Neuron (in vitro differentiated cells): ENCODE data around the gene LTV1.
A peak's percentile ranks its signal among the peaks of the same experiment; 100 is the strongest.
"Not testable (repeated sequence)": the region's sequence is repeated elsewhere in the genome, so short reads cannot be mapped to it uniquely, and the experiment has no call there.

ENCODE experiments used
- H2AFZ ChIP-seq: one replicate; pipeline ENCODE4 v1.6.1; 2013; ENCODE audit warnings: low read depth, mild to moderate bottlenecking, inconsistent platforms, low read length, moderate library complexity
- H3K27me3 ChIP-seq: one replicate; pipeline ENCODE4 v1.6.1; 2013; ENCODE audit warnings: low read length; ENCODE audit not compliant: insufficient read depth
- H3K36me3 ChIP-seq: one replicate; pipeline ENCODE4 v1.6.1; 2013; ENCODE audit warnings: low read length; ENCODE audit not compliant: insufficient read depth
- H3K4me1 ChIP-seq: one replicate; pipeline ENCODE4 v1.6.1; 2013; ENCODE audit warnings: low read length; ENCODE audit not compliant: insufficient read depth
- H3K4me3 ChIP-seq: 2 replicates; pipeline ENCODE4 v1.5.1; 2013; ENCODE audit warnings: mild to moderate bottlenecking, low read length, moderate library complexity
- H3K9me3 ChIP-seq: one replicate; pipeline ENCODE4 v1.6.1; 2013; ENCODE audit warnings: low read length

Gene LTV1

DNA sequence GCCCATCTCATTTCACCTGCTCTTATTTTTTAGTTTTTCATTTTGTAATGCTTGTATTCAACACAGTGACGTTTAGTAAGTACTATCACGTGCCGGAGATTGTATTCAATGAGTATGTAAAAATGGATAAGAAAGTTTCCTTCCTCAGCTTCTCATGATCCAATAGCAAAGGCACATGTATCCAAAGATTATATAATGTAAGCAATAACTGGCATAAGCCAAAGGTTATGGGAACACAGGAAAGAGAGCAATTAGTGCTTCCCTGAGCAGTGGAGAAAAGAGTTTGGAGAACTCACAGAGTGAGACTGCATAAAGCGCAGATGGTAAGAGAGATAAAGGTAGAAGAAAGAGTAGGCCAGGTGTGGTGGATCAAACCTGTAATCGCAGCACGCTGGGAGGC, 21.8 kb upstream of the LTV1 start:
- H3K4me3 ChIP-seq: no peak overlapping the region
- H2AFZ ChIP-seq: no peak overlapping the region
- no peaks in the 10 kb centered on the region for H3K9me3 ChIP-seq
- peaks cover 3% of the 10 kb centered on the region for H3K36me3 ChIP-seq
- no peaks in the 10 kb centered on the region for H3K4me1 ChIP-seq
- H3K27me3 ChIP-seq: no peaks in the 10 kb centered on the region

DNA sequence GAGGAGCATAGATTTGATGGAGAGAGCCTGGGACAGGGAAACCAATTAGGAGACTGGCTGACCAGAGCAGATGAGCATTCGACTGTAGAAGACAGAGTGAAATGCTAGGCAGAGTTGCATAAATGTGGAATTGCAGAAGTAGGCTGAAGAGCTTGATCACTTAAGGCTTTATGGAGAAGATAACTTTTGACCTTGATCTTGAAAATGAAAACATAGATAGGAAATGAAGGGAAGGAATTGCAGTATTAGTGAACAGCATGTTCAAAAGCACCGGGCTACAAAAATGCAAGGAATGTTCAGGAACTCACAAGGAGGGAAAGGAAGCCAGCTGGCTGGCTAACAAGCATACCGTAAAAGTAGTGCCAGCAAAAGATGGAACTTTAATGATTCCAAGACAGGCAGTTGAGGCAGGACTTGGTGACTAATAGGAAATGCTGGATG, 20.5 kb upstream of the LTV1 start:
- peaks cover 3% of the 10 kb centered on the region for H3K36me3 ChIP-seq
- no peak overlapping the region for H3K4me3 ChIP-seq
- no peaks in the 10 kb centered on the region for H3K9me3 ChIP-seq

GRCh38 chr6:143823548-143823947, 19.6 kb upstream of the LTV1 start:
- Histone ChIP-seq H3K4me3 (no peak overlapping the region), H3K36me3 (peaks cover 3% of the 10 kb centered on the region), H2AFZ (no peak overlapping the region), H3K4me1 (no peaks in the 10 kb centered on the region), H3K9me3 (no peaks in the 10 kb centered on the region), H3K27me3 (no peaks in the 10 kb centered on the region)

More for the DNA sequence above, 20.5 kb upstream of the LTV1 start:
- H3K27me3 ChIP-seq: no peaks in the 10 kb centered on the region
- H2AFZ ChIP-seq: no peak overlapping the region
- no peaks in the 10 kb centered on the region for H3K4me1 ChIP-seq

- H3K36me3 ChIP-seq: peaks cover 3% of the 10 kb centered on the region
- no peak overlapping the region for H3K4me3 ChIP-seq
- H3K9me3 ChIP-seq: no peaks in the 10 kb centered on the region
- H3K27me3 ChIP-seq: no peaks in the 10 kb centered on the region
- no peaks in the 10 kb centered on the region for H3K4me1 ChIP-seq
- no peak overlapping the region for H2AFZ ChIP-seq
These were observed 14.6 kb upstream of the LTV1 start for GRCh38 chr6:143828572-143828971.

DNA sequence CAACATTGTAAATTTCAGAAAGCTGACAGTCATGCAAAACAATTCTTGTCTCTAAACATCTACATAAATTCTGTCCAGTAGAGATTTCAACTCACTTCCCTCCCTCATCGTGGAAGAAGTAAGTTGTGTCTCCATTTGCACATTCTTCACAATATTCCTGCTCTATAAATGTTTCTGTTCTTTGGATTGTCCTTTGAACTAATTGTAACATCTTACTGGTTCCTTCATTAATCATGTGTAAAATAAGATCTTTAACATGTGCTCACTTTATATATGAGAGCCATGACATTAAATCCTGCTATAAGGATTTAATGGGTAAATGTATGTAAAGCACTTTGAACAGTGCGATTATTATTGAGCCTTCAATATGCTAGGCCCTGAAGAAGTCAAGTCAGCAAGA, 7.0 kb upstream of the LTV1 start:
- Histone ChIP-seq H3K27me3 (no peaks in the 10 kb centered on the region), H3K4me1 (no peaks in the 10 kb centered on the region)

DNA sequence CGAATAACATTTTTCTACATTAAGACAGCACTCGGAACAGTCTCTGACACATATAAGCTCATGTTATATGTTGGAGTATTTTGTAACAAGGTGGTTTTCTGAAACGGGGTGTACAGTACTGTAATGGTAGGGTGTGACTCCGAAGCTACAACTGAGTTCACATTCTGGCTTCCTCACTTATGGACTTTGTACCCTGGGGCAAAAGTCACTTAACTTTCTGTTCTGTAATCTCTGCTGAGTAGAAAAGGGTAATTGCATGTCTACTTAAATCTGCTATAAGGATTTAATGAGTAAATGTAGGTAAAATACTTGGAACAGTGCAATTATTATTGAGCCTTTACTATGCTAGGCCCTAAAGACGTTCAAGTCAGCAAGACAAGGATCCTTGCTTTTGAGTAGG, 4.7 kb upstream of the LTV1 start:
- Histone ChIP-seq H2AFZ (no peak overlapping the region), H3K27me3 (no peaks in the 10 kb centered on the region), H3K4me3 (no peak overlapping the region), H3K9me3 (no peaks in the 10 kb centered on the region), H3K36me3 (no peaks in the 10 kb centered on the region), H3K4me1 (peaks cover 3% of the 10 kb centered on the region)

More for the DNA sequence above, 7.0 kb upstream of the LTV1 start:
- Histone ChIP-seq H3K36me3 (no peaks in the 10 kb centered on the region), H3K4me3 (no peak overlapping the region), H3K9me3 (no peaks in the 10 kb centered on the region), H2AFZ (no peak overlapping the region)

DNA sequence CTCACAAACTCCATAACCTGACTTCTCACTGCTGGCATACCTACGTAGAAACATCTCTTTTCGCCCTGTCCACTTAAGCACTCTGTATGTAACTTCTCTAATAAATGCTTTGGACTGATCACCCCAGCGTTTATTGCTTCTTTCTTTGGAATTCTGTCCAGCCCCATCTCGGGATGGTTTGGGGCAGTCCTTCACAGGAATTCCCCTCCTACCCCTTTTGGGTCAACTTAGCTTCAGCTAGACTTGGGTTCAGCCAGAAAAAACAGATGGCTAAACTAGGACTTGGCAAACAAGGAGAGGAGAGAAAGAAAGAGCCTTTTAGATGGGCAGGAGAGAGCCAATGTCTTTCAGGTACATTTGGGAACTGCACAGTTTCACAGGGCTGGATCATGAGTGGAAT, 3.9 kb upstream of the LTV1 start:
- Histone ChIP-seq H3K4me1 (peaks cover 7% of the 10 kb centered on the region), H2AFZ (no peak overlapping the region), H3K27me3 (no peaks in the 10 kb centered on the region), H3K36me3 (no peaks in the 10 kb centered on the region), H3K4me3 (no peak overlapping the region), H3K9me3 (no peaks in the 10 kb centered on the region)

DNA sequence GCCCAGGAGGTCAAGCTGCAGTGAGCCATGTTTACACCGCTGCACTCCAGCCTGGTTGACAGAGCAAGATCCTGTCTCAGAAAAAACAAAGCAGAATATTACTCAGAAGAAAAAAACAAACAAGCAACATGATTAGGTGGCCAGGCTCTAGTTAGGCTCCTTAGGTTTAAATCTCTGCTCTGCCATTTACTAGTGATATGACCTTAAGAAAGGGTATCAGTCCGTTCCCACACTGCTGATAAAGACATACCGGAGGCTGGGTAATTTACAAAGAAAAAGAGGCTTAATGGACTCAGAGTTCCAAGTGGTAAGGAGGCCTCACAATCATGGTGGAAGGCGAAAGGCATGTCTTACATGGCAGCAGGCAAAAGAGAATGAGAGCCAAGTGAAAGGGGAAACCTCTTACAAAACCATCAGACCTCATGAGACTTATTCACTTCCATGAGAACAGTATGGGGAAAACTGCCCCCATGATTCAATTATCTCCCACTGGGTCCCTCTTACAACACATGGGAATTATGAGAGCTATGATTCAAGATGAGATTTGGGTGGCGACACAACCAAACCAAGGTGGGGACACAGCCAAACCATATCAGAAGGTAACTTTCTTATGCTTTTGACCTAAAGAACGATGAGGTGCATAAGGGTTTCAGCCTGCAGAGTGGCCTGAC, 2.4 kb upstream of the LTV1 start:
- H3K27me3 ChIP-seq: no peaks in the 10 kb centered on the region
- no peak overlapping the region for H2AFZ ChIP-seq
- peaks cover 11% of the 10 kb centered on the region for H3K36me3 ChIP-seq

GRCh38 chr6:143842461-143842901, 657 bp upstream of the LTV1 start:
- Histone ChIP-seq H2AFZ (peak overlapping the region; percentile 91), H3K4me1 (peaks cover 11% of the 10 kb centered on the region), H3K27me3 (no peaks in the 10 kb centered on the region), H3K9me3 (no peaks in the 10 kb centered on the region), H3K4me3 (peak overlapping the region; percentile 94), H3K36me3 (peaks cover 28% of the 10 kb centered on the region)

More for the DNA sequence above, 2.4 kb upstream of the LTV1 start:
- H3K4me1 ChIP-seq: peaks cover 11% of the 10 kb centered on the region
- H3K4me3 ChIP-seq: no peak overlapping the region
- no peaks in the 10 kb centered on the region for H3K9me3 ChIP-seq

DNA sequence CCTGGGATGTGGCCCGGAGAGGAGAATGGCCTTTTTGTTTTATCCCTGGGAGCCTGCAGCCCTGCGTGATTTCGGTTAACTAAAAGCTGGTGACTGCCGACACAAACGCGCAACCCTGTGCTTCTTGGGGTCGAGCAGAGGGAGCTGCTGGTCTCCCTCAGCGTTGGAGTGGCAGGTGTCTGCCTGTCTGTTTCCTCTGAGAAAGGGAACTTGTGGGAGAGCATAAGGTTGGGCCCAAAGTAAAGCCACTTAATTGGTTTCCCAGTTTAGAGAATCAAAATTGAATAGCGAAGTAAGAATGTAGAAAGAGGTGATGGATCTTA, 500 bp downstream of the LTV1 start:
- Histone ChIP-seq H2AFZ (peak overlapping the region; percentile 91), H3K9me3 (no peaks in the 10 kb centered on the region), H3K4me3 (peak overlapping the region; percentile 94), H3K36me3 (peaks cover 37% of the 10 kb centered on the region), H3K27me3 (no peaks in the 10 kb centered on the region), H3K4me1 (peaks cover 11% of the 10 kb centered on the region)

DNA sequence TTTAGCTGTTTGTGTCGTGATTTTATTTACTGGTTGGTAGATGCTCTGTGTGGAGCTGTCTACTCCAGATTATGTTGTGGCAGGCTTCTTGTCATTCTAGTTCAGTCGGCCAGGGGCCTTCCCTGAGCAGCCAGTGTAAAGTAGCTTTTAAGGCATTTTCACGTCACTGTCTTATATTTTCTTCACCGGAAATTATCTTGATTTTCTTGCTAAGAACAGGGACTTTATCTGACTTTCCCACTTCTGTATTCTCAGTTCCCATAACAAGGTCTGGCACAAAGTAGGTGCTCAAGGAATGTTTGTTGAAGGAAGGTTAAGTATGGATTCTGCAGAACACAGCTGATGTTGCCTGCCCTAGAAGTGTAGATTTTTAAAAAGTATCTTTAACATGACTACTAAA, 868 bp downstream of the LTV1 start:
- Histone ChIP-seq H3K27me3 (no peaks in the 10 kb centered on the region), H2AFZ (no peak overlapping the region), H3K4me3 (peak overlapping the region; percentile 94), H3K9me3 (no peaks in the 10 kb centered on the region), H3K36me3 (peaks cover 41% of the 10 kb centered on the region), H3K4me1 (peaks cover 11% of the 10 kb centered on the region)

- no peaks in the 10 kb centered on the region for H3K9me3 ChIP-seq
- H2AFZ ChIP-seq: no peak overlapping the region
- no peak overlapping the region for H3K4me3 ChIP-seq
- H3K36me3 ChIP-seq: peaks cover 51% of the 10 kb centered on the region
- peaks cover 11% of the 10 kb centered on the region for H3K4me1 ChIP-seq
- H3K27me3 ChIP-seq: no peaks in the 10 kb centered on the region
These were observed 1.9 kb downstream of the LTV1 start for GRCh38 chr6:143845033-143845432.

DNA sequence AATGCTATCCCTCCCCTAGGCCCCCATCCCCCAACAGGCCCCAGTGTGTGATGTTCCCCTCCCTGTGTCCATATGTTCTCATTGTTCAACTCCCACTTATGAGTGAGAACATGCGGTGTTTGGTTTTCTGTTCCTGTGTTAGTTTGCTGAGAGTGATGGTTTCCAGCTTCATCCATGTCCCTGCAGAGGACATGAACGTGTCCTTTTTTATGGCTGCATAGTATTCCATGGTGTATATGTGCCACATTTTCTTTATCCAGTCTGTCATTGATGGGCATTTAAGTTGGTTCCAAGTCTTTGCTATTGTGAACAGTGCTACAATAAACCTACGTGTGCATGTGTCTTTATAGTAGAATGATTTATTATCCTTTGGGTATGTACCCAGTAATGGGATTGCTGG, 8.6 kb downstream of the LTV1 start:
- peaks cover 64% of the 10 kb centered on the region for H3K36me3 ChIP-seq

DNA sequence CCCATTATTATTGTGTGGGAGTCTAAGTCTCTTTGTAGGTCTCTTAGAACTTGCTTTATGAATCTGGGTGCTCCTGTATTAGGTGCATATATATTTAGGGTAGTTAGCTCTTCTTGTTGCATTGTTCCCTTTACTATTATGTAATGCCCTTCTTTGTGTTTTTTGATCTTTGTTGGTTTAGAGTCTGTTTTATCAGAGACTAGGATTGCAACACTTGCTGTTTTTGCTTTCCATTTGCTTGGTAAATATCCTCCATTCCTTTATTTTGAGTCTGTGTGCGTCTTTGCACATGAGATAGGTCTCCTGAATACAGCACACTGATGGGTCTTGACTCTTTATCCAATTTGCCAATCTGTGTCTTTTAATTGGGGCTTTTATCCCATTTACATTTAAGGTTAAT, 11.9 kb downstream of the LTV1 start:
- not testable (repeated sequence) for H2AFZ ChIP-seq, H3K4me3 ChIP-seq, H3K27me3 ChIP-seq, H3K4me1 ChIP-seq
- peaks cover 67% of the 10 kb centered on the region for H3K36me3 ChIP-seq
- H3K9me3 ChIP-seq: peaks cover 10% of the 10 kb centered on the region

More for the DNA sequence above, 8.6 kb downstream of the LTV1 start:
- H2AFZ ChIP-seq, H3K4me3 ChIP-seq, H3K4me1 ChIP-seq, H3K27me3 ChIP-seq: not testable (repeated sequence)
- H3K9me3 ChIP-seq: peaks cover 10% of the 10 kb centered on the region
